DMS53 treated with DMSO at 0.1 percent for 48 hours (cell line): ENCODE results near the gene TIMM9.
A peak's percentile ranks its signal among the peaks of the same experiment; 100 is the strongest.
"Not testable (repeated sequence)": the region's sequence is repeated elsewhere in the genome, so short reads cannot be mapped to it uniquely, and the experiment has no call there.

Experiments
- DNase-seq: peaks from one replicate; lab custom pipeline; 2025; ENCODE audit not compliant: unreplicated experiment; lab: John Stamatoyannopoulos, UW

Gene TIMM9, protein sequence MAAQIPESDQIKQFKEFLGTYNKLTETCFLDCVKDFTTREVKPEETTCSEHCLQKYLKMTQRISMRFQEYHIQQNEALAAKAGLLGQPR

DNA sequence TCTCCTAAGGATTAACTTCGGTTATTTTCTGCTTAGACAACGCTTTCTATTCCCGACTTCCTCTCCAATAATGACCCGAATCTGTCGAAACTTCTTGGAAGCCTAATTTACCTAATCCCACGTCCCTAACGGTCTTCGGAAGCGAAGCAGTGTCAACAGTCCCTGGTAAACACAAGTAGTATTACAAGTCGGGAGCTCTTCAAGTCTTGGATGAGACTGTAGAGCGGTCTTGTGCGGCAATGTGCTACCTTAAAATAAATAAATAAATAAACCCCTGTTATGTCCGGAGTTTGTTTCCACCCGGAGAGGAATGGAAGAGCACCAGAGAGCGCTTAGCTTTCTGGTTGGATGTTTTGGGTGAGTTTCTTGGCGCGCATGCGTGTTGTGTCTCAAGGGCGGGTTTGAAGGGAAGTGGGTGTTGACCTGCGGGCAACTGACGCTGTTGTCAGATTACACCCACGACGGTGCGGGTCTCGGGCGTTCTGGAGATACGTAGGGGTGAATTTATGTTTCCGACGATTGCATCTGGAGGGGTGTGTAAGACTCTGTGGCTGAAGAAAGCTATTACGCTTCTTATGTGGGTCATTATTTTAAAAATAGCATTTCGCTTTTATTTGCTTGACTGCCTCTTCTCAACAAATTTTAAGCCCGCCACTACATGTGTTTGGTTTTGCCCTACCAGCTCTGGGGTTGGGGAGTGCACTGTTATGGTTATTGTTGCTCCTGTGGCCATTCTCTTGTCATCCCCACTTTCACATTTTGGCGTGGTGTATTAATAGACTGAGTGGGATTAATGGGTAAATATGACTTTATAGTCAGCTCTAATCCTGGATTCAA lies at the start of gene TIMM9, which contains the start of gene KIAA0586:
TSS of gene TIMM9 (minus strand) at position 251 of the 837 bp plus-strand sequence. CDS start 15,586 bp downstream, outside the sequence.
TSS of gene KIAA0586 (plus strand) at position 439 of the 837 bp plus-strand sequence. CDS start 546 bp downstream, outside the sequence.
- peak; percentile 85 for DNase-seq

DNA sequence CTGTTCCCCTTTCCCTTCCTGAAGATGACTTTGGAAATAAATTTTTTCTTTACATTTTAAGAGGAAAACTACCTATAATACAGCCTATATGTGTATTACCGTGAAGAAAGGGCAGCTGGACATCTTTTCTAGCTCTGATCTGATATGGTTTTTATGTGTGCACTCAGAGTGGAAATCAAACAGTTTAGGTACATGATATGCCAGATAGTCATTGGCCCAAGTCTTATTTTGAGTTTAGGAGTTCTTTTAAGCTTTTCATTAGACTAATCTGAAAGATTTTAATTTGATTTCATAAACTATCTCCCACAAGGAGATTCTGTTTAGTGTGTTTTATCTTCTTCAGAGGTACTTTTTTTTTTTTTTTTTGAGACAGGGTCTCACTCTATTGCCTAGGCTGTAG lies 49.0 kb upstream of the TIMM9 start:
- no peak for DNase-seq

DNA sequence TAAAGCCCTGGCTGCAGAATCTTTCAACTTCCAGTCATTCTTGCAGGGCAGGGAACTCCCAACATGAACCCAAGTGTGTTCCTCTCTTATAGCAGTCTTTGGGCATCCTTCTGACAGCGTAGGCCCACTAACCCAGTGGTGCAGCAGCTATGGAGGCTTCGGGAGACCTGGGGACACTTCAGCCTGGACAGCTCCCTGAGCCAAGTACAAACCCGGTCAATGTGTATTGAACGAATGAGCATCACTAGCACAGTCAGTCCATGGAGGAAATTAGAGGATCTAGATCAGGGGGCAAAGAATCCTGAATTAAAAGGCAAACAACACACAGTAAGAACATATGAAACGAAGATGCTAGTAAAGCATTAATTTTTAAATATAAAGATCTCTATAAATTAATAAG lies 42.0 kb upstream of the TIMM9 start:
- no peak for DNase-seq

DNA sequence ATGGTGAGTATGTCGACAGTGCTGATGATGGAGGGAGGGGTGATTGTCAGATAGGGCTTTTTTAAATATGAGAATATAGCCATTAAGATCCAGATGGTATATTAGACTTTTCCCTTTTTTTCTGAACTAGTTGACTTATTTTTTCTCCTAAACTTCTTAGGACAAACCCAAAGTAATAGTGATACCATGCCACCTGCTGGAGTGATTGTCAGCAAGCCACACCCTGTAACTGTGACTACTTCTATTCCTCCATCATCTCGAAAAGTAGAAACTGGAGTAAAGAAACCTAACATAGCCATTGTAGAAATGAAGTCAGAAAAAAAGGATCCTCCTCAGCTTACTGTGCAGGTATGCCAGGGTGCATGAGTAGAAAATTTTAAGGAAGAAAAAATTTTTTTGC lies 40.2 kb upstream of the TIMM9 start:
- DNase-seq = no peak

GRCh38 chr14:58466459-58466858 lies 39.1 kb upstream of the TIMM9 start:
- no peak for DNase-seq

GRCh38 chr14:58465421-58465820 lies 38.1 kb upstream of the TIMM9 start:
- DNase-seq = peak; percentile 78

- no peak for DNase-seq
Measured at GRCh38 chr14:58464652-58465051, 37.3 kb upstream of the TIMM9 start.

- no peak for DNase-seq
Measured at GRCh38 chr14:58463147-58463546, 35.8 kb upstream of the TIMM9 start.

DNA sequence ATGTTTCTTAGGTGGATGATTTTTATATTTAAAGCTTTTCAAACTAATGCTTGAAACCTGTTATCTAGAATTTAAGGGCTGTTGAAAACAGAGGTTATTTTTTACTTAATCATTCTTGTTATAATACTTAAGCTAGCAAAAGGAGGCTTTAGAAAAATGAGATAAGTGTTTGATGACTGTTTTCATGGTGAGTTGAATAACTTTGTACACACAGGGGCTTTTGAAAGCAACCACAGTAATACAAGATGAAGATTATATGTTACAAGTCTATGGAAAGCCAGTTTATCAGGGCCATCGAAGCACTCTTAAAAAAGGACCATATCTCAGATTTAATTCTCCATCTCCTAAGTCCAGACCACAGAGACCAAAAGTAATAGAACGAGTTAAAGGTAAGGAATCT lies 33.4 kb upstream of the TIMM9 start:
- DNase-seq = no peak

DNA sequence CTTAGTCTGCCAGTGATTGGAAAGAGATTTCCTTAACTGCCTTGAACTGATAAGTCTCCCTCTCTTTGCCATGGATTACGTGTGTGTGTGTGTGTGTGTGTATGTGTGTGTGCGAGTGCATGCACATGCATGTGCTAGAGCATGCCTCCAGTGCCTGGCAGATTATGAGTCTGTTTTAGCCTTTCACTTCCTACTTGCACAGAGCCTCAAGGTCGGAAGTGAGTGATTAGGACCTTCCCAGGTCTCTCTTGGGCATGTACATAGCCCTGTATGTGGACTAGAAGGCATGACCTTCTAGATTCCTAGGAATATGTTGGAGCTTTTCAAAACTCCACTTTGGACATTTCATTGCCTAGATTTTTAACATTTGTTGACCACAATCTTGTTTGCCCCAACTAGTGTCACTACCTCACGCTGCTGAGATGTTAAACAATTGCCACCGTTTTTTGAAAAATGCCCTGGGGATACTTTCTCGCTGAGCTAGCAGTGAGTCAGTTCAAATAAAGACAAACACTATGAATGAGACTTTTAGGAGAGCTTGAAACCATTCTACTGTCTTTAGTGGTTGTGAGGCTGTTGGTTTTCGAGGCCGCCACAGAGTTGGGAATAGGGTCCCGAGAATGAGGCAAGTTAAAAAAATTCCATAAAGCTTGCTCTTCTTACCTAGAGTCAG lies 28.4 kb upstream of the TIMM9 start:
- no peak for DNase-seq

DNA sequence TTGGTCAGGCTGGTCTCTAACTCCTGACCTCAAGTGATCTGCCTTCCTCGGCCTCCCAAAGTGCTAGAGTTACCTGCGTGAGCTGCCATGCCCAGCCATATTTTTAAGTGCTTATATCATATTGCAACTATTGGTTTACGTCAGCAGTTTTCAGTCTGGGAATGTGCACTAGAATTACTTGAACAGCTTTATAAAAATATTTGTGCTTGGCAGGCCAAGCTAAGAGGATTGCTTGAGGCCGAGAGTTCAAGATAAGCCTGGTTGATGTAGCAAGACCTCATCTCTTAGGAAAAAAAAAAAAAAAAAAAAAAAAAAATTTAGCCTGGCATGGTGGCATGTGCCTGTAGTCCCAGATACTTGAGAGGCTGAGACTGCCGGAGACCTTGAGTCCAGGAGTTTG lies 17.3 kb upstream of the TIMM9 start:
- DNase-seq = no peak

- DNase-seq = no peak
Measured at GRCh38 chr14:58439476-58439875, 12.1 kb upstream of the TIMM9 start.

- no peak for DNase-seq
Measured at GRCh38 chr14:58430156-58430555, 2.8 kb upstream of the TIMM9 start.

DNA sequence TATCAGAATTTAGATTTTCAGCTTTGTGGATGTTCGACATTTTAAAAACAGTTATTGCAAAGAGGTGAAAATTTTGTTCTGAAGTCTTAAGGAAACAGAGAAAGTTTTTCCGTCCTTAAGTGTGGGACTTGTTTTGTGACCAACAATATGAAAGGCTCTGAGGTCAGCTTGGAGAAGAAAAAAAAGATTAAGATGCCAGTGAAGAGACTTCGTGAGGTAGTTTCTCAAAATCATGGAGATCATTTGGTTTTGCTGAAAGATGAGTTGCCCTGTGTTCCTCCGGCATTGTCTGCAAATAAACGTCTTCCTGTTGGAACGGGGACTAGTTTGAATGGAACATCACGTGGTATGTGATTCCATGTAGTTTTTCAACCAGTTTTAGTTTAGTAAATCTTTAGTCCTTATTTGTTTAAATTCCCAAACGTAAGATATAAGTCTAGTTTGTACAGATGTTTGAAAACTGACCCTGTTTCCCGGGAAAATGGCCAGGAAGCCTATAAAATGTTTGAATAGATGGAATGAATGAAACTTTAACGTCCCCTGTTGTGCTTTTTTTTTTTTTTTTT lies 870 bp upstream of the TIMM9 start:
- DNase-seq = peak; percentile 27

DNA sequence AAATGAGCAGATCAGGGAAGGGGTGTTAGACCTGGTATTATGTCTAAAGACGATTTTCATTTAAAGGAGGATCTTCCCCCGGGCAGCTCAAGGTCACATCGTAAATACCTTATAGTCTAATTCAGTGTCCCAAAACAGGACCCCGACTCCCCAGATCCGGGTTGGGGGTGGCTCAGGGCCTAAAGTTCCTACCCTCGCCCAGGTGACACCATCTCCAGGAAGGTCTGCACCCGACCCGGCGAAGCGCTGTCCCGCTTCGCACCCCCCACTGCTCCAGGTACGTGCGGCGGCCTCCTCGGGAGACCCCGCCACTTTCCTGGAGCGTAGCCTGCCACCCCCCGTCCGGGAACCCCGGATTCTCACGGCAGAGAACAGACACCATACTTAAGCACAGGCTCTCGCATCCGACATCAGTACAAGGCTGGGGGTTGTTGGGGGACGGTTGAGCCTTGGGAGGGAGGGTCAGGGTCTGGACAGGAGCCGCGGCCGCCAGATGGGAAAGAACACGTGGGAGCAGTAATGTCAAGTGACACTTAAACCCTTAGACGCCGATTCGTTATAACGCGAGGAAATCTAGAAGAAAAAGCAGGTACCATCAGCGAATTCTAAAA lies 556 bp downstream of the TIMM9 start:
- DNase-seq = peak; percentile 45

- not testable (repeated sequence) for DNase-seq
Measured at GRCh38 chr14:58416934-58417333, 10.4 kb downstream of the TIMM9 start.

DNA sequence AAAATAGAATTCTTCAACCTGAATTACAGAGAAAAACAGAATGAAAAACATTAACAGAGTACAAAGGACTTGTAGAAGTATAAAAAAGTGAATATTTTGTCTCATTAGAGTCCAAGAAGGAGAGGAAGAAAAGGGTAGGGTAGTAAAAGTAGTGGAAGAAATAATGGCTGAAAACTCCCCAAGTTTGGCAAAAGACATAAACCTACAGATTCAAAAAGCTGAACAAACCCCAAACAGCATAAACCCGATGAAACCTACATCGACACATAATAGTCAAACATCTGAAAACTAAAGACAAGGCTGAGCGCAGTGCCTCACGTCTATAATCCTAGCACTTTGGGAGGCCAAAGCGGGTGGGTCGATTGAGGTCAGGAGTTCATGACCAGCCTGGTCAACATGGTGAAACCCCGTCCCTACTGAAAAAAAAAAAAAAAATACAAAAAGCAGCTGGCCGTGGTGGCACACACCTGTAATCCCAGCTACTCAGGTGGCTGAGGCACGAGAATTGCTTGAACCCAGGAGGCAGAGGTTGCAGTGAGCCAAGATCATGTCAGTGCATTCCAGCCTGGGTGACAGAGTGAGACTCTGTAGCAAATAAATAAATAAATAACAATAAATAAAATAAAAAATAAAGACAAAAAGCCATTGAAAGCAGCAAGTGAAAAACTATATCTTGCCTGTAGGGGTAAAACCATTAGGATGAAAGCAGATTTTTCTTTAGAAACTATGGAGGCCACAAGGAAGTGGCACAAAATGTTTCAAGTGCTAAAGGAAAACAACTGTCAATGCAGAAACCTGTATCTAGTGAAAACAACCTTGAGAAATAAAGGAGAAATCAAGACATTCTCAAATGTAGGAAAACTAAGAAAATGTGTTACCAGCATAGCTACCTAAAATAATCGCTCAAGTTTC lies 11.4 kb downstream of the TIMM9 start:
- no peak for DNase-seq

- DNase-seq = no peak
Measured at GRCh38 chr14:58414845-58415244, 12.5 kb downstream of the TIMM9 start.

- no peak for DNase-seq
Measured at GRCh38 chr14:58408681-58409215, 18.6 kb downstream of the TIMM9 start.

DNA sequence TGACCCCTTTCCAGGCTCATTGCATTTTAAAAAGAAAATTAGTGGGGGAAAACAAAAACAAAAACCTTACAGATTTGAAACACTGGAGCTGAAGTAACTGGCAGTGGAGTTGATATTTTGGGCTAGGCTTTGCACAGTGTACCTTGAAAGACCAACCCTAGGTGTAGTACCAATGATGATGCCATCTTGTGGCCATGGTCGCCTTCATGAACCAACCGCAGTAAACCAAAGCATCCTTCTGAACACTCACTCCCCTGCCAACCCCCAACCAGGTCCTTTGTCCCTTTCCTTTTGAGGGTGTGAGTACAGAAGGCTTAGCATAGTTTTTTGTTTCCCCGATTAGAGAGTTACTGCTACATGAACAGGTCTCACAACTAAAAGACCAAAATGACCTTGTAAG lies 25.7 kb downstream of the TIMM9 start:
- DNase-seq = no peak
